NCI-H82 treated with DMSO at 0.1 percent for 48 hours (cell line): ENCODE data around the gene FBN3.

Experiments
- DNase-seq: peaks from one replicate; lab custom pipeline; 2025; ENCODE audit not compliant: unreplicated experiment; lab: John Stamatoyannopoulos, UW

Gene FBN3

GRCh38 chr19:8093740-8094139 is 55.7 kb downstream of the FBN3 start:
- no peak for DNase-seq

GRCh38 chr19:8090950-8091349 is 58.4 kb downstream of the FBN3 start:
- DNase-seq, result no peak

GRCh38 chr19:8089664-8090601 is 59.5 kb downstream of the FBN3 start:
- DNase-seq, result no peak

- no peak for DNase-seq
These were observed 60.4 kb downstream of the FBN3 start for GRCh38 chr19:8088752-8089663.

GRCh38 chr19:8087876-8088275 is 61.5 kb downstream of the FBN3 start:
- DNase-seq, result no peak

- no peak for DNase-seq
These were observed 62.5 kb downstream of the FBN3 start for GRCh38 chr19:8086849-8087248.

- DNase-seq, result no peak
These were observed 63.6 kb downstream of the FBN3 start for GRCh38 chr19:8085598-8086408.

GRCh38 chr19:8084152-8084551 is 65.2 kb downstream of the FBN3 start:
- no peak for DNase-seq

GRCh38 chr19:8083141-8083540 is 66.3 kb downstream of the FBN3 start:
- no peak for DNase-seq

GRCh38 chr19:8081569-8082550 is 67.5 kb downstream of the FBN3 start:
- no peak for DNase-seq

- DNase-seq, result no peak
These were observed 68.6 kb downstream of the FBN3 start for GRCh38 chr19:8080832-8081231.

- no peak for DNase-seq
These were observed 69.4 kb downstream of the FBN3 start for GRCh38 chr19:8079988-8080387.

- no peak for DNase-seq
These were observed 74.0 kb downstream of the FBN3 start for GRCh38 chr19:8075158-8076074.

- DNase-seq, result no peak
These were observed 74.9 kb downstream of the FBN3 start for GRCh38 chr19:8074501-8074900.

- DNase-seq, result no peak
These were observed 77.5 kb downstream of the FBN3 start for GRCh38 chr19:8071912-8072311.

GRCh38 chr19:8069096-8069973 is 80.1 kb downstream of the FBN3 start:
- no peak for DNase-seq

GRCh38 chr19:8065875-8066261 is 83.5 kb downstream of the FBN3 start:
- DNase-seq, result no peak
